HL-60 (cell line): ENCODE data around the gene GPHN.
"Not testable (repeated sequence)": the region's sequence is repeated elsewhere in the genome, so short reads cannot be mapped to it uniquely, and the experiment has no call there.

Experiments used
- CTCF ChIP-seq: IDR thresholded peaks from one replicate; pipeline ENCODE4 v1.5.1; 2011; ENCODE audit warnings: low read length, control low read depth, inconsistent platforms; ENCODE audit not compliant: insufficient read depth
- GABPA ChIP-seq: IDR thresholded peaks from 2 replicates; pipeline ENCODE4 v1.6.1; 2012; ENCODE audit warnings: low read depth
- POLR2AphosphoS5 ChIP-seq: IDR thresholded peaks from 2 replicates; pipeline ENCODE4 v1.6.1; 2012; ENCODE audit warnings: low read depth

- not testable (repeated sequence) for TF ChIP-seq CTCF, POLR2AphosphoS5, GABPA
These were observed 207.4 kb downstream of the GPHN start for GRCh38 chr14:66715313-66715712.
